ENCODE data around the gene CLEC4D.

DNA sequence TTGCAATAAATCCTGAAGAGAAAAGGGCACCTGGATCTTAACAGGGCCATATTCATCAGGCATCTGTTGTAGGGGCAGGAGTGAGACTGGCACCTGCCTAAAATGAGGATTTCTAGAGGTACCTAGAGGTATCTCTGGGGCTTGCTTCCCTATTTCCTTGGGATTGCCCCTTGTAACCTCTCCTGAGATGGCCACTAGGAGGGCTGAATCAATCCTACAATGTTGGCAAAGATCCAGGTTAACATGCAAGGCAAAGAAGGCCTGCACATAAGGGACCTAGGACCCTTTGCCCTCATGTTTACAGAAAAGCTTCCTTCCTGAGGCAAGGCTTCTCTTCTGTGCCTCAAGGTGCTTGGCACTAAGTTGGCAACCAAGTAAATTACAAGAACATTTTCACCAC lies 53.2 kb downstream of the CLEC4D start:
- no peak for TF ChIP-seq POLR2A (IDR thresholded peaks at IDR 0.05)
- TF ChIP-seq, protein P1, sequence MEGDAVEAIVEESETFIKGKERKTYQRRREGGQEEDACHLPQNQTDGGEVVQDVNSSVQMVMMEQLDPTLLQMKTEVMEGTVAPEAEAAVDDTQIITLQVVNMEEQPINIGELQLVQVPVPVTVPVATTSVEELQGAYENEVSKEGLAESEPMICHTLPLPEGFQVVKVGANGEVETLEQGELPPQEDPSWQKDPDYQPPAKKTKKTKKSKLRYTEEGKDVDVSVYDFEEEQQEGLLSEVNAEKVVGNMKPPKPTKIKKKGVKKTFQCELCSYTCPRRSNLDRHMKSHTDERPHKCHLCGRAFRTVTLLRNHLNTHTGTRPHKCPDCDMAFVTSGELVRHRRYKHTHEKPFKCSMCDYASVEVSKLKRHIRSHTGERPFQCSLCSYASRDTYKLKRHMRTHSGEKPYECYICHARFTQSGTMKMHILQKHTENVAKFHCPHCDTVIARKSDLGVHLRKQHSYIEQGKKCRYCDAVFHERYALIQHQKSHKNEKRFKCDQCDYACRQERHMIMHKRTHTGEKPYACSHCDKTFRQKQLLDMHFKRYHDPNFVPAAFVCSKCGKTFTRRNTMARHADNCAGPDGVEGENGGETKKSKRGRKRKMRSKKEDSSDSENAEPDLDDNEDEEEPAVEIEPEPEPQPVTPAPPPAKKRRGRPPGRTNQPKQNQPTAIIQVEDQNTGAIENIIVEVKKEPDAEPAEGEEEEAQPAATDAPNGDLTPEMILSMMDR (IDR thresholded peaks at IDR 0.05) = no peak
- no peak for TF ChIP-seq EP300 (IDR thresholded peaks at IDR 0.05)
